Measurements from ENCODE around the gene VPS26B.
"Not testable (repeated sequence)": the region's sequence is repeated elsewhere in the genome, so short reads cannot be mapped to it uniquely, and the experiment has no call there.

The VPS26B gene

DNA sequence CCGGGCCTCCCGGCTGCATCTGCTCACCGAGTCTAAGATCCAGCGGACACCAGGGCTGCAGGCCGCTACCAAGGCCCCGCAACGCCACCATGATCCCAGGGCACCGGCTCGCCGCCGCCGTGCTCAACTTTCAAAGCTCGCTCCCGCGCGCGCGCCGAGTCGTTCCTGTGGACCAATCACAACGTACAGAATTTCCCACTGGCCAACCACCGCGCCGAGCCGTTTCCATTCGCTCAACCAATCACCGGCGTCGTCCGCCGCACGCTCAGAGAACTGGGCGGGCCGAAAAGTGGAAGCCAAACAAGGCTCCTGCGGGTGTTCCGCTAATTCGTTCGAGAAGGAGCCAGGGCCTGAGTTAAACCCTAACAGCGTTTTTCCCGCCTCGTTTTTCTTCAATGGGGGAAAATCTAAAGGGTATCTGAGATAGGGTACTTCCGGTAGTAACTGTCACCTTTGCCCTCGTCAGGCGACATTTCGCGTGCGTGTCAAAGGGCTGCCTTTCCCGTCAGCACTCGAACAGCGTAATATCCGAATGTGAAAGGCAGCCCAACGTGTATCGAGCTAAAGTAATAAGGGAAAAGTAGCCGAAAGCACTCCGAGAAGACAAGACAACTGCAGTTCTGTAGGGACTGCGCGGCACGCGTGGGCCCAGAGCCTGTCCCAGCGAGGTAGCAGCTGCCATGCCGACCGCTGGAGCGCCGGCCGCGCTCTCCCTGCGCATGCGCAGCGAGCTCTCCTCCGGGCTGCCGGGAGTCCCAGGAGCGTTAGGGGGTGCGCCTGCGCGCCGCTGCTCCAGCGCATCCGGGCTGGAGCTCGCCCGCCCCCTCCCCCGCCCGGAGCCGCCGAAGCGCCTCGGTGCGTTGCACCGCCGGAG lies at the start of gene VPS26B, which contains the start of gene NCAPD3:
Gene VPS26B, plus strand, starts transcription at position 836 of the 874 bp plus-strand sequence. CDS start 452 bp downstream, outside the sequence.
Gene NCAPD3, minus strand, starts transcription at position 132 of the 874 bp plus-strand sequence. Its CDS starts 41 bp downstream, at position 91.
- peak; percentile 95 for DNase-seq (ENCODE audit: low spot score)

- DNase-seq (ENCODE audit: low spot score), result no peak
Measured at GRCh38 chr11:134176284-134176683, 48.2 kb upstream of the VPS26B start.

DNA sequence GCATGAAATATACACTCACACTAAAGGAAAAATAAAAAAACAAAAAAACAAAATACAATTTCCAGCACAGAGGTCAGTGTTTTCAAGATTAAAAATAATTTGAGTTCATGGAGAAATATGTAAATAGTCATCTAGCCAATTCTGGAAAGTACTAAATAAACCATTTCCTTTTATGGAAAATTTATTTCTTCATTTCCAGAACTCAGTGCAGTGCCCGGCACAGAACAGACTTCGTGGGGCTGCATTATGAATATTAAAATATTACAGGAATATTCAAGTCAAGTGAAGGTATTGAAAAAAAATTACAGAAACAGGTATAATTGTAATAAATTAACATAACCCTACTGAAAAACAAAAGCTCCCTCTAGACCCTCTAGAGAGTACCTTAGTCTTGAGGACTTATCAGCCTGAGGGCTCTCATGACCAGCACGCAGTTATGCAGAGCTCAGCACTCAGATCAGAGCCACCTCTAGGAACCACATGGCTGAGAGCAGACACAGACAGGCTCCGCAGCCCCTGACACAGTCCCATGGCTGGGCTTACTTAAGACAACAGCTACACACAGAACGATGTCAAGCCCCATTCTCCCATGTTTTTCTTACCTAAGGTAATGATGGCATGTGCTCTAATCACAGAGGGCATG lies 46.3 kb upstream of the VPS26B start:
- no peak for DNase-seq (ENCODE audit: low spot score)

DNA sequence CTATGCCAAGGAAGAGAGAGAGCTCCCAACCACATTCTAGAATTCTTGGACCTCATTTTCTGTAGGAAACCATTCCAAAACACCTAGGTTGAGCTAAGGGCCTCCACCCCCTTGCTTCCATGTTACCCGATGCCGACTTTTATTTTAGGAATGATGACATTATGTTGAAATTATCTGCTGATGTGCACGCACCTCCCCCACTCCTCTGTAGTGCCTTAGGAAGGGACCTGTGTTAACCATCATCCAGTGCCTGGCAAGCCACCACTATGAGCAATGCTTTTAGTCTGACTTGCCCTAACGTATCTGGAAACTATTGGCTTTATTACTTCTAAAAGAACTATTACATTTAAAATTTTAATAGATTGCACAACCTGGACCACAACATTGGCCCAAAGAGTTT lies 42.8 kb upstream of the VPS26B start:
- DNase-seq (ENCODE audit: low spot score), result no peak

DNA sequence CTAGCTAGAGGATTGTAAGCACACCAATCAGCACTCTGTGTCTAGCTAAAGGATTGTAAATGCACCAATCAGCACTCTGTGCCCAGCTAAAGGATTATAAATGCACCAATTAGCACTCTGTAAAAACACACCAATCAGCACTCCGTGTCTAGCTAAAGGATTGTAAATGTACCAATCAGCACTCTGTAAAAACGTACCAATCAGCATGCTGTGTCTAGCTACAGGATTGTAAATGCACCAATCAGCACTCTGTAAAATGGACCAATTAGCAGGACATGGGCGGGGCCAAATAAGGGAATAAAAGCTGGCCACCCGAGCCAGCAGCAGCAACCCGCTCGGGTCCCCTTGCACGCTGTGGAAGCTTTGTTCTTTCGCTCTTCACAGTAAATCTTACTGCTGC lies 36.4 kb upstream of the VPS26B start:
- not testable (repeated sequence) for DNase-seq (ENCODE audit: low spot score)

DNA sequence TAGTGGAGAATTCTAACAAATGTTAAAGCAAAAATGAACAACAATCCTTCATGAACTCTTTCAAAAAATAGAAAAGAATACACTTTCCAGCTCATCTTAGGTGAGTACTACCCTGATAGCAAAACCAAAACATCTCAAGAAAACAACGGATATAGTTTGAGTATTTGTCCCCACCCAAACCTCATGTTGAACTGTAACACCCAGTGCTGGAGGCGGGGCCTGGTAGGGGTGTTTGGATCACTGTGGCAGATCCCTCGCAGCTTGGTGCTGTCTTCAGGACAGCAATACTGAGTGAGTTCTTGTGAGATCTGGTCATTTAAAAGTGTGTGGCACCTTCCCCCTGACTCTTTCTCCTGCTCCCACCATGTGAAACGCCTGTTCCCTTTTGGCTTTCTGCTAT lies 27.7 kb upstream of the VPS26B start:
- DNase-seq (ENCODE audit: low spot score), result peak; percentile 18

DNA sequence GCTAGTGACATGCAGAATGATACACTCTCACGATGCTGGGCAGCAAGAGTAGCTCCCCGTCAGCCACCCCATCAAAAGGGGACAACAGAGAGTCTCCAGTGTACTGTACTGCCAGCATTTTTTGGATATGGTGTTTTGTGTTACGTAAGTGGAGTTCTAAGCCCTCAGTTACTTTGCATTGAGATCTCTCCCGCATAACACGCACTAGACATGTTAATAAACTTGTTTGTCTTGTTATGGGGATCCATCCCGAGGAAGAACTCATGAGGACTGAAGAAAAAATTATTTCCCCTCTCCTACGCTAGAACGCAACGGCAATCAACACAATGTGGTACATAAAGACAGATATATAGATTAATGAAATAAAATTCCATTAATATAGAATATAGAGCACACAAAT lies 24.9 kb upstream of the VPS26B start:
- DNase-seq (ENCODE audit: low spot score), result no peak

DNA sequence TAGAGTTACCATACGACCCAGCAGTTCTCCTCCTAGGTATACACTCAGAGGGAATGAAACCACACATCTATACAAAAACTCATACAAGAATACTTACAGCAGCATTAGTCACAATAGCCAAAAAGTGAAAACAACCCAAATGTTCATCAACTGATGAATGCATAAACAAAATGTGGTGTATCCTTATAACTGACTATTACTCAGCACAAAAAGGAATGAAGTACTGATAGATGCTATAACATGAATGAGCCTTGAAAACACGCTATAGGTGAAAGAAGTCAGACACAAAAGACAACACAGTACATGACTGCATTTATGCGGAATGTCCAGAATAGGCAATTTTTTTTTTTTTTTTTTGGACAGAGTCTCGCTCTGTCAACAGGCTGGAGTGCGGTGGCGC lies 23.8 kb upstream of the VPS26B start:
- no peak for DNase-seq (ENCODE audit: low spot score)

GRCh38 chr11:134202661-134203060 lies 21.8 kb upstream of the VPS26B start:
- no peak for DNase-seq (ENCODE audit: low spot score)

DNA sequence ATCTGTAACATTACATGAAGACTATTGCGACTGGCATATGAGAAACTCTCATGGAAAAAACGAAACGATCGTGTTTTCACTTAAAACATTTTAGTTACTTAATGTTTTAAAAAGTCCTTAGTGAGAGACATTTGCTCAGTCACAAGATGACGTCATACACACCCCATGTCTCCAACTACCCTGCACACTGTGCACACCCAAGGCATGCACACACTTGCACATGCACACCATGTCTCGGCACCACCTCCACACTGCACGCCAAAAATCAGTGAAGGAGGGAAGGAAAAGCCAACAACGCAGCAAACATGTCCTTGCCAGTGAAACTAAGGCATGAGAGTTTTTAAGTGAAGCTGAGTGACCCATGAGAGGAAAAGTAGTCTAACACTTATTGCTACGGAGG lies 18.7 kb upstream of the VPS26B start:
- no peak for DNase-seq (ENCODE audit: low spot score)

- no peak for DNase-seq (ENCODE audit: low spot score)
Measured at GRCh38 chr11:134206185-134206584, 18.3 kb upstream of the VPS26B start.

DNA sequence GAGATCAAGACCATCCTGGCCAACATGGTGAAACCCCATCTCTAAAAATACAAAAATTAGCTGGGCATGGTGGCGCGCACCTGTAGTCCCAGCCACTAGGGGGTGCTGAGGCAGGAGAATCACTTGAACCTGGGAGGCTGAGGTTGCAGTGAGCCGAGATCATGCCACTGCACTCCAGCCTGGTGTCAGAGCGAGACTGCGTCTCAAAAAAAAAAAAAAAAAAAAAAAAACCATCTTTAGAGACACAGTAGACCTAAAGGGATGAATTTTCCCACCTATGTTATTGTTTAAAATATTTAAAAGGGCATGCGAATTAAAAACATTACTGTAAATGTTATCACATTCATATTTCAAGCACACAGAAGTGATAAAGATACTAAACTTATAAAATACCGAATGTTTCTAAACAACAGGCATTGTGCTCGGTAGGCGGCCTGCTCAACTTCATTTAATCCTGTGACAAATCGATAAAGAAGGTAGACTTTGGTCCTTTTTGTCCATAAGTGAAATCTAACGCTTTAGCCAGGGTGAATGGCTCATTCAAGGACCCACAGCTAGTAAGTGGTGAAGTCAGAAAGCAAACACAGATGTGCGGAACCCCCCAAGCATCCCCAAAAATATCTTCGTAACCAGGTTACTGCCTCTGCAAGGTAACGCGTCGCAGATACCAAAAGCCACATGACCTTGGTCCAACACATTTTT lies 16.8 kb upstream of the VPS26B start:
- peak; percentile 48 for DNase-seq (ENCODE audit: low spot score)

- no peak for DNase-seq (ENCODE audit: low spot score)
Measured at GRCh38 chr11:134215836-134216235, 8.6 kb upstream of the VPS26B start.

DNA sequence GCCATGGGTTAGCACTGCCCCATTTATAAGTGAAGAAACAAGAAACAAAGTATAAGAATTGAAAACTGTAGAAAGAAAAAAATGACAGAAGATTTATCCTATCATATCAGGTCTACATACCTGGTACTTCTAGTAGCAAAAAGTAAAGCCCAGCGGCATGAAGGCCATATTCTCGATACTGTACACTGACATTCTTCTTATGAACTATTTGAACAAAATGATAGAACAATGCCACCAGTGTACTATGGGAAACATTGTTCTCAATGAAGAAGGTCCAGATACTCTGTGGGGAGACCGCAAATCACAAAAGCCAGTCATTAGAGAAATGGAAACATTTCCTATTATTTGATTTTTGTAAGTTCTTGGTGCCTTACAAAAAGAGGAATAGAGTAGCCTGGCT lies 7.7 kb upstream of the VPS26B start:
- DNase-seq (ENCODE audit: low spot score), result no peak

GRCh38 chr11:134223121-134223520 lies 1.4 kb upstream of the VPS26B start:
- no peak for DNase-seq (ENCODE audit: low spot score)

DNA sequence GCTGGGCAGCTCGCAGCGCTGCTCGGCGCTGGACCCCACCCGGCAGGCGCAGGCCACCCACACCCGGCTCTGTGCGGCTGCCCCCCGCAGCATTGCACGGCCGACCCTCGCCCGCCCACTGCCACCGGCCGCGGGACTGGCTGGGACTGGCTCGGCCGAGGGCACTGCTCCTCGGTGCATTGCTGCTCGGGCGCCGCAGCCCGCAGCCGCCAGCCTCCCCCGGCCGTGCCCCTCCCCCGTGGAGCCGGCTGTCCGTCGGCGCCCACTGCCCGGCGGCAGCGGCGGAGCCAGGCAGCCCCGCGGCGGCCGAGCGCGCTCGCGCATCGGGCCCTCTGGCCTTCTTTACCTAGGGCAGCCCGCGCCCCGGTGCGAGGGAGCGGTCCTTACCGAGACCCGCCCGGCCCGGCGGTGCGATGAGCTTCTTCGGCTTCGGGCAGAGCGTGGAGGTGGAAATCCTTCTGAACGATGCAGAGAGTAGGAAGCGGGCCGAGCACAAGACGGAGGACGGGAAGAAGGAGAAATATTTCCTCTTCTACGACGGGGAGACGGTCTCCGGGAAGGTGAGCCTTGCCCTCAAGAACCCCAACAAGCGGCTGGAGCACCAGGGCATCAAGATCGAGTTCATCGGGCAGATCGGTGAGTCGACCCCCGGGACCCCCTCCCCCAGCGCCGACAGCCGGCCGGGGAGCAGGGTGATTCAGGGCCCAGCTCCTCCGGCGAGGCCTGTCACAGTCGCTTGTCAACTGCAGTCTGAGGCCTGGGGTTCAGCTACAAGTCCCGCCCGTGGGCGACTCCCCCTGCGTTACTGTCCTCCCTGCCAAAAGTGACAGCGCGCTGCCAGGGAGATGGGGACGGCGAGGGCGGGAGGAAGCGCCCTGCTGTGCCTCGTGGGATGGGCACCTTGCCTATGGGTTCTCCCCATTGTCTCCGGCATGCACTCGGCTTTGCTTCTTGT lies 516 bp downstream of the VPS26B start:
- DNase-seq (ENCODE audit: low spot score), result peak; percentile 47

- DNase-seq (ENCODE audit: low spot score), result no peak
Measured at GRCh38 chr11:134226806-134227325, 2.4 kb downstream of the VPS26B start.

DNA sequence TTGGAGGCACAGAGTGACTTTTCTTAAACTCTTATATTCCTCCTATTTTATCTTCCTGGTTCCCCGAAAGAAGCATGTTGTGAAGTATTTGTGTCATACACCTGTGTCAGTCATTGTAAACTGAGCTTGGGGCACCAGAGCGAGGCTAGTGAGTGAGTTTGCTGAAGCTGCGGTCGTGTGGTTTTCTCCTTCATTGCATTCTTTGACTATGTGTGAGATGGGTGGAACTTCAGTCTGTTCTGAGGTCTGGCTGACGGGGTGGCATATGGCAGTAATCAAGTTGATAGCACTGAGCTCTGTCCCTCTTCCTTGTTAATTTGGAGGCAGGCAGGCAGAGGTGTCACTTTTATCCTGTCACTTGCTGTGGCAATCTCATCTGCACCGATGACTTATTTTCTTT lies 4.2 kb downstream of the VPS26B start:
- no peak for DNase-seq (ENCODE audit: low spot score)

DNA sequence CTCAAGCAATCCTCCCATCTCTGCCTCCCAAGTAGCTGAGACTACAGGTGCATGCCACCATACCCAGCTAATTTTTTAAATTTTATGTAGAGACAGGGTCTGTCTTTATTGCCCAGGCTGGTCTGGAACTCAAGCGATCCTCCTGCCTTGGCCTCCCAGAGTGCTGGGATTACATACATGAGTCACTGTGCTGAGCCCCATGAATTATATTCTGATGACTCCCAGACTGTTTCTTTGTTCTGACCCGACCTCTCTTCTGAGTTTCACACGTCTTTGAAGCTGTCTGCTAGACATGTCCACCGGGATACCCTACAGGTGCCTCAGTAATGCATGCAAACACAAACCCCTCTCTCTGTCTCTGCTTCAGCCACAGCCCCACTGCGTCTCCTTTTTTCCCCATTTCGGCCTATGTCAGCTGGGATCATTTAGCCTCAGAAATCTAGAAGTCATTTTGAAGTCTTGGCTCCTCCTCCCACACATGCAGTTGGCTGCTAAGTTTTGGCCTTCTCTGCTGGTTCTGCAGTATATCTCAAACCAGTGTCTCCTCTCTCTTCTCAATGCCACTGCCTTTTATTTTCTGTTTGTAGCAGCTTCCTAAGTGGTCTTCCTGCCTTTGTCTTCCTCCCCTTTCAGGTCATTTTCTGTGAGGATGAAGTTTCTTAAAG lies 4.8 kb downstream of the VPS26B start:
- no peak for DNase-seq (ENCODE audit: low spot score)

- no peak for DNase-seq (ENCODE audit: low spot score)
Measured at GRCh38 chr11:134230339-134230738, 5.9 kb downstream of the VPS26B start.
